GM21390 (cell line): ENCODE measurements around the gene ZNF766.
"Not testable (repeated sequence)": the region's sequence is repeated elsewhere in the genome, so short reads cannot be mapped to it uniquely, and the experiment has no call there.

Experiments
- ATAC-seq: cut with Tn5 transposase; IDR thresholded peaks from one replicate; pipeline ENCODE4 v1.9.1; 2021; ENCODE audit not compliant: unreplicated experiment

ZNF766 gene

GRCh38 chr19:52274191-52274590, 4.8 kb downstream of the ZNF766 start:
- no peak for ATAC-seq

GRCh38 chr19:52275988-52276387, 6.6 kb downstream of the ZNF766 start:
- ATAC-seq, result no peak

GRCh38 chr19:52277471-52277870, 8.1 kb downstream of the ZNF766 start:
- no peak for ATAC-seq

GRCh38 chr19:52286256-52286655, 16.9 kb downstream of the ZNF766 start:
- no peak for ATAC-seq

GRCh38 chr19:52291781-52292180, 22.4 kb downstream of the ZNF766 start:
- no peak for ATAC-seq

GRCh38 chr19:52292946-52293345, 23.6 kb downstream of the ZNF766 start:
- ATAC-seq, result not testable (repeated sequence)

- ATAC-seq, result no peak
These were observed 27.0 kb downstream of the ZNF766 start for GRCh38 chr19:52296400-52296772.

GRCh38 chr19:52296773-52297600, 27.6 kb downstream of the ZNF766 start, which contains the start of gene ZNF480:
Gene ZNF480, plus strand, starts transcription at chr19:52297169. Its CDS starts 3,244 bp downstream, at chr19:52300413.
- no peak for ATAC-seq

- no peak for ATAC-seq
These were observed 28.4 kb downstream of the ZNF766 start for GRCh38 chr19:52297601-52298364.

- ATAC-seq, result no peak
These were observed 37.9 kb downstream of the ZNF766 start for GRCh38 chr19:52307275-52307674.

GRCh38 chr19:52322429-52322828, 53.0 kb downstream of the ZNF766 start:
- ATAC-seq, result no peak

- no peak for ATAC-seq
These were observed 62.4 kb downstream of the ZNF766 start for GRCh38 chr19:52331757-52332156.

GRCh38 chr19:52335768-52336116, 66.4 kb downstream of the ZNF766 start:
- no peak for ATAC-seq

GRCh38 chr19:52336117-52336790, 66.9 kb downstream of the ZNF766 start, which contains the start of gene ZNF610:
Gene ZNF610, plus strand, starts transcription at chr19:52336243. Its CDS starts 12,930 bp downstream, at chr19:52349173.
- no peak for ATAC-seq

GRCh38 chr19:52336791-52337381, 67.5 kb downstream of the ZNF766 start:
- no peak for ATAC-seq

GRCh38 chr19:52339022-52339421, 69.6 kb downstream of the ZNF766 start:
- not testable (repeated sequence) for ATAC-seq

GRCh38 chr19:52343548-52343947, 74.2 kb downstream of the ZNF766 start:
- no peak for ATAC-seq

- no peak for ATAC-seq
These were observed 75.8 kb downstream of the ZNF766 start for GRCh38 chr19:52345162-52345561.
